GM18507 (cell line): ENCODE results near the gene TMEM169.
"Not testable (repeated sequence)": the region's sequence is repeated elsewhere in the genome, so short reads cannot be mapped to it uniquely, and the experiment has no call there.

Source experiments
- DNase-seq: peaks from one replicate; pipeline ENCODE4 v3.0.0; 2011; ENCODE audit warnings: low read depth; ENCODE audit not compliant: insufficient read length; ENCODE audit errors: extremely low spot score
- FAIRE-seq: peaks from 2 replicates; lab custom pipeline; 2011; peaks lifted over from hg19 to GRCh38; lab: Jason Lieb, UNC

TMEM169 gene

GRCh38 chr2:216069028-216069427 is 12.7 kb upstream of the TMEM169 start:
- DNase-seq (no peak), FAIRE-seq (no peak)

DNA sequence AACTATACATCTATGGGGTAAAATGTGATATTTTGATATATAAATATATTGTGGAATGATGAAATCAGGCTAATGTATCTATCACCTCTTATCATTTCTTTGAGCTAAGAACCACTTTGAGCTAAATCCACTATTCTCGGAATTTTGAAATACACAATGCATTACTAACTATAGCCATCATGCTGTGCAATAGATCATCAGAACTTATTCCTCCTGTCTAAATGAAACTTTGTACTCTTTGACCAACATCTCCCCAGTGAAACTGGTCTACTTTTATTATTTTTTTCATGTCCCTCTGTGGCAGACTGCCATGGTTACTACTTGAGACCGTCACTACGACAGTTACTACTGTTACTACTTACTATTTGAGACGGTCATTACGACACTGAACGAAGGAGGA is 11.5 kb upstream of the TMEM169 start:
- no peak for DNase-seq
- FAIRE-seq = no peak

- DNase-seq (no peak), FAIRE-seq (no peak)
These were observed 10.4 kb upstream of the TMEM169 start for GRCh38 chr2:216071111-216071851.

DNA sequence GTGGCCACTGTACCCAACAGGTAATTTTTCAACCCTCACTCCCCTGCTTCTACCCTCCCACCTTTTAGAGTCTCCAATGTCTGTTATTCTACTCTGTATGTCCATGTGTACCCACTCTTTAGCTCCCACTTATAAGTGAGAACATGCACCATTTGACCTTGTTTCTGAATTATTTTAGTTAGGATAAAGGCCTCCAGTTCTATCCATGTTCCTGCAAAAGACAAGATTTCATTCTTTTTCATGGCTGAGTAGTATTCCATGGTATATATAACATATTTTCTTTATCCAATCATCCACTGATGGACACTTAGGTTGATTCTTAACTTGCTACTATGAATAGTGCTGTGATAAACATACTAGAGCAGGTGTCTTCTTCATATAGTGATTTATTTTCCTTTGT is 9.2 kb upstream of the TMEM169 start:
- FAIRE-seq (no peak), DNase-seq (no peak)

GRCh38 chr2:216073773-216074172 is 7.9 kb upstream of the TMEM169 start:
- FAIRE-seq = no peak
- DNase-seq = no peak

GRCh38 chr2:216074380-216074779 is 7.3 kb upstream of the TMEM169 start:
- no peak for FAIRE-seq
- DNase-seq = no peak

DNA sequence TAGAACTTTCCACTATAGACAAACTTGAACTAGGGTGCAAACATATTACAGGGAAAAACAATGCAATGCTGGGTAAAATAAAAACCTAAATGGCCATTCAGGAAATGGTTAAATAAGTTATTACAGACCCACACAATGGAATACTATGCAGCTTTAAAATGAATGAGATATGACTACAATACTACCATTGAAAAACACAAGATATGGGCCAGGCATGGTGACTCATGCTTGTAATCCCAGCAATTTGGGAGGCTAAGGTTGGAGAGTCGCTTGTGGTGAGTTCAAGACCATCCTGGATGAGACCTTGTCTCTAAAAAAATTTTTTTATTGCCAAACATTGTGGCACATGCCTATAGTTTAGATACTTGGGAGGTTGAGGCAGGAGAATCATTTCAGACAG is 6.9 kb upstream of the TMEM169 start:
- FAIRE-seq (no peak), DNase-seq (no peak)

DNA sequence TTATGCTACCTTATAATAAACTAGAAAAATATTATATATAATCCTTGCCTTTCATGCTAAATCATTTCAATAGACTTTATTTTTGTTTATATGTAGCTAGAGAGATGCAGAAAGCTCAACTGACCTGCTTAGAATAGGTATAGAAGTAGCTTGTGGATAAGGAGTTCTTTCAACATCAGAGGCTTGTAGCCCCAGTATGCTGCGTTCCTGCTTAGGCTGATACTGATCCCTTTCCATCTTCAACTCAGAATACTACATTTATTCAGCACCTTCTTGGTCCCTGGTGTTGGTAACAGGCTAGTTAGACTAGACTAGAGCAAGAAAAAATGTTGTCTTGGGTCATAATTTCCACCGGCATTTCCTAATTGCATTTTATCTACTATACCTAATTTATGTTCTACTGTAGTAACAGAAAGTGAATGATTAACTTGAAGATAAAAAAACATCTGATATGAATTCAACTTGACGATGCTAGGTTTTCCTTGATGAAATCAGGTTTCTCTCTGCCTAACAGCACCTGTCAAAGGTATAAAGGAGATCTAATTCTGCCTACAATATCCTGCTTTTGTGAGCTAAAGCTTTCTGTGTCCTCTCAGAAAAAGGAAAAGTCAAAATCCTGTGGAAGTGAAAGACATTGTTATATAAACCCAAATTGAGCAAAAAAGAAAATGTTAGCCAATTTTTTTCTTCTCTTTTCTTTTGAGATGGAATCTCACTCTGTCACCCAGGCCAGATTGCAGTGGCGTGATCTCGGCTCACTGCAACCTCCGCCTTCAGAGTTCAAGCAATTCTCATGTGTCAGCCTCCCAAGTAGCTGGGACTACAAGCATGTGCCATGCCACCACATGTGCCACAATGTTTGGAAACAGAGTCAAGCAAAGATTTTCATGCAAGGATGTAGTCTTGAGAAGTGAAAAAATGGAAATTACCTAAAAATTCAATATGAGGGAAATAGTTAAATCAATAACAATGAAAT is 5.9 kb upstream of the TMEM169 start:
- no peak for FAIRE-seq

DNA sequence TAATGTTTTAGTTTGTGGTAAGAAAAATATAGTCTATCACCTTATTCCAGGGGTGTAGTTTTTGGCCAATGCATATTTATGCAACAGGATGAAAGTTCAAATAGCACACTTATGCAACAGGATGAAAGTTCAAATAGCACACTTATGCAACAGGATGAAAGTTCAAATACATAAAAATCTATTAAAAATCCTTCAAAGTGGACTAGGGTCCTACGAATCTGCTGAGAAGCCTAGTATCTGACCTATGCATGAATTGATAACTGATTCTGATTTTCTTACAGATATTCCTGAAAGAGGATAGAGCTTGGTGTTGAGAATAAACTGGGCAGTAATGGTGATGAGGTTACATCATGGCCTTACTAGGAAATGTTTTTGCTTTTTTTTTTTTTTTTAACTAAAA is 2.9 kb upstream of the TMEM169 start:
- FAIRE-seq (no peak), DNase-seq (no peak)

More for the DNA sequence above, 5.9 kb upstream of the TMEM169 start:
- DNase-seq = no peak

DNA sequence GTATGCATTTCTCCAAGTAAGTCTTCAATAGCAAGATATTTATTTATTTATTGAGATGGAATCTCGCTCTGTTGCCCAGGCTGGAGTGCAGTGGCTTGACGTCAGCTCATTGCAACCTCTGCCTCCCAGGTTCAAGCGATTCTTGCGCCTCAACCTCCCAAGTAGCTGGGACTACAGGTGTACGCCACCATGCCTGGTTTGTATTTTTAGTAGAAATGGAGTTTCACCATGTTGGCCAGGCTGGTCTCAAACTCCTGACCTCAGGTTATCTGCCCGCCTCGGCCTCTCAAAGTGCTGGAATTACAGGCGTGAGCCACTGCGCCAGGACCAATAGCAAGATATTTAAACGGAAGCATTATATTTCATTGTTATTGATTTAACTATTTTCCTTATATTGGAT is 1.7 kb upstream of the TMEM169 start:
- not testable (repeated sequence) for DNase-seq, FAIRE-seq

DNA sequence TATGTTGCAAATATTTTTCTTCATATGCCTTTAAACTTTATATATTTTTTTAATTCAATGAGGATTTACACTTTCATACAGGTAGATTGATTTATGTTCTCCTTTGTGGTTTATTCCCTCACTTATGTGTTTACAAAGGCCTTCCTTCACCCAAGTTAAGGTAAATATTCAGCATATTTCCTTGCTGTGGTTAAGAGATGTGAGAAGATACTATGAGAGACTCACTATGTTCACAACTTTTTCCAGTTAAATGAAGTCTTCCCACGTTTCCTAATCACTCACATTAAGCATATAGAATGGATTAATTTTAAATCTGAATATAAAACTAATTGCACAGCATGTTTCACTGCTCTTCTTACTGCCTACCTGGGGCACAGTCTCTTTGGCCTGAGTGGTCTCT is 707 bp upstream of the TMEM169 start:
- FAIRE-seq (no peak), DNase-seq (no peak)

- FAIRE-seq = no peak
- no peak for DNase-seq
These were observed 495 bp downstream of the TMEM169 start for GRCh38 chr2:216082117-216082711.

GRCh38 chr2:216082805-216083204 is 1.1 kb downstream of the TMEM169 start:
- FAIRE-seq (peak; percentile 44), DNase-seq (no peak)

DNA sequence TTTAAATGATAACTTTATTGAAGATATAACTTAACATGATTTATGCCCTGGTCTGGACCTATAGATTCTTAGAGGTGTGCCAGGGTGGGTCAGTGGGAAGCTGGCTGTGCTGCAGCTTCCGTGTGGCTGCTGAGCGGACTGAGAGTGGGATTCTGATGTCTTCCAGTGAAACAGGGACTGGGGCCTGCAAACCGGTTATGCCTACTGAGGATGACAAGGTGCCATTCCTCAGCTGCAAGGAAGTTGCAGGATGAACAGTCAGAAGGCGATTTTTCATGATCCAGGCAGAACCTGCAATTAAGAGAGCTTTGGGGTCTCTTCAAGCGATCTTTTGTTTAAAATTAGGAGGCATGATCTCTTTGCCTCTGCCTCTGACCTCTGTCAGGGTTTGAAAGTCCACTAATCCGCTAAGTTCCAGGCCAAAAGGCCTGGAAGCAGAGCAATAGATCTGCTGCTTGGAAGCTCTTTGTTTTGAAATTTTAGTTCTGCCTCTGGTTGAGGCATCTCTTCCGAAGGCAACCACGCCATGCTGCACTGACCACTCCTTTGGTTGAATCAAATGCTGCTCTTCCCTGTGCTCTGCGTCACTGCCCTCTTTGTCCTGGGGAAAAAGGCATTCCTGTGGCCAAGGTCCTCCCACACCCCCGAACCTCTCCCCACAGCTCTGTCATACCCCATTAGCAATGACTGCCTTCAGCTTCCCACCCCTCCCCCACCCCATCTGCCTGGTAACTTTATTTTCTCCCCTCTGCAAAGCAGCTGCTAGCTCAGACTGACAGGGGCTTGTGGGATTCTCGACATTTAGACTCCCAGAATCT is 2.0 kb downstream of the TMEM169 start:
- DNase-seq (no peak), FAIRE-seq (no peak)

GRCh38 chr2:216084547-216084946 is 2.8 kb downstream of the TMEM169 start:
- no peak for DNase-seq
- no peak for FAIRE-seq

- DNase-seq = no peak
- no peak for FAIRE-seq
These were observed 4.6 kb downstream of the TMEM169 start for GRCh38 chr2:216086207-216086893.

- DNase-seq (no peak), FAIRE-seq (peak; percentile 24)
These were observed 8.7 kb downstream of the TMEM169 start for GRCh38 chr2:216090369-216090786.

DNA sequence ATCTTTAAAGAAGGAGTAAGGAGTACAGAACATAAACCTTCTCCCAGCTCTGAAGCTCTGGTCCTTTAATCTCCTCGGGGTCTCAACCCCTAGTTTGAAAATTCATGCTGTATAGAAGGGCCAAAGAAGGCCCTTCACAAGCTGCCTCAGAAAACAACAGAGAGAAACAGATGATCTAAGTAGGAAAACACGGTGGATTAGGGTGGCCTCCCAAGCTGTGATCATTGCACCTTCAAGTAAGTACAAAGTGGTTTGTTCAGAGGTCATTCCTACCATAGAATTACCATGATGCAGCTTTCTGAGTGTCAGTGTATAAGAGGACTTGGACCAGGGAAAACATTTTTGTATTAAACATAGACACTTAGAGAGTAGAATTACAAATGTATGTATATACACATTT is 10.9 kb downstream of the TMEM169 start:
- DNase-seq (no peak), FAIRE-seq (no peak)

GRCh38 chr2:216094701-216095100 is 13.0 kb downstream of the TMEM169 start:
- FAIRE-seq = no peak
- DNase-seq = no peak
